GM21737 (cell line): ENCODE measurements around the gene AHNAK.

Experiments used
- ATAC-seq: cut with Tn5 transposase; IDR thresholded peaks from one replicate; pipeline ENCODE4 v1.9.1; 2021; ENCODE audit warnings: mild to moderate bottlenecking, moderate library complexity; ENCODE audit not compliant: unreplicated experiment

The AHNAK gene

GRCh38 chr11:62439785-62440602 is 106.6 kb downstream of the AHNAK start:
- no peak for ATAC-seq

- no peak for ATAC-seq
These were observed 108.0 kb downstream of the AHNAK start for GRCh38 chr11:62438641-62439040.

GRCh38 chr11:62437616-62438015 is 109.0 kb downstream of the AHNAK start:
- no peak for ATAC-seq

GRCh38 chr11:62435846-62436660 is 110.6 kb downstream of the AHNAK start:
- ATAC-seq = no peak

- ATAC-seq = no peak
These were observed 112.7 kb downstream of the AHNAK start for GRCh38 chr11:62433904-62434276.

- ATAC-seq = no peak
These were observed 113.3 kb downstream of the AHNAK start for GRCh38 chr11:62433141-62433903.

- ATAC-seq = no peak
These were observed 113.9 kb downstream of the AHNAK start for GRCh38 chr11:62432695-62433094.

GRCh38 chr11:62431171-62431901 is 115.3 kb downstream of the AHNAK start:
- ATAC-seq = no peak

- ATAC-seq = no peak
These were observed 116.2 kb downstream of the AHNAK start for GRCh38 chr11:62430425-62430824.

- ATAC-seq = no peak
These were observed 117.6 kb downstream of the AHNAK start for GRCh38 chr11:62428871-62429560.

- no peak for ATAC-seq
These were observed 118.9 kb downstream of the AHNAK start for GRCh38 chr11:62427630-62428233.

- no peak for ATAC-seq
These were observed 123.6 kb downstream of the AHNAK start for GRCh38 chr11:62423012-62423411.

- no peak for ATAC-seq
These were observed 124.6 kb downstream of the AHNAK start for GRCh38 chr11:62421996-62422395.

- ATAC-seq = no peak
These were observed 125.7 kb downstream of the AHNAK start for GRCh38 chr11:62420882-62421281.

- ATAC-seq = no peak
These were observed 126.7 kb downstream of the AHNAK start for GRCh38 chr11:62419943-62420342.

GRCh38 chr11:62419314-62419929 is 127.2 kb downstream of the AHNAK start:
- no peak for ATAC-seq

GRCh38 chr11:62418733-62419132 is 127.9 kb downstream of the AHNAK start, which contains the start of gene SCGB1A1:
Gene SCGB1A1, plus strand, starts transcription at chr11:62419033. Its CDS starts 63 bp downstream, at chr11:62419096.
- ATAC-seq = no peak

- ATAC-seq = no peak
These were observed 128.5 kb downstream of the AHNAK start for GRCh38 chr11:62418136-62418535.

- no peak for ATAC-seq
These were observed 130.0 kb downstream of the AHNAK start for GRCh38 chr11:62416596-62416995.
